GM18861 (cell line): ENCODE results near the gene MLLT3.

Experiments used
- ATAC-seq: cut with Tn5 transposase; IDR thresholded peaks from one replicate; pipeline ENCODE4 v1.9.1; 2021; ENCODE audit not compliant: unreplicated experiment

Gene MLLT3

GRCh38 chr9:20316372-20316771, 305.9 kb downstream of the MLLT3 start:
- ATAC-seq, result no peak

GRCh38 chr9:20315677-20316076, 306.6 kb downstream of the MLLT3 start:
- ATAC-seq, result no peak

- no peak for ATAC-seq
These were observed 307.3 kb downstream of the MLLT3 start for GRCh38 chr9:20314981-20315380.

DNA sequence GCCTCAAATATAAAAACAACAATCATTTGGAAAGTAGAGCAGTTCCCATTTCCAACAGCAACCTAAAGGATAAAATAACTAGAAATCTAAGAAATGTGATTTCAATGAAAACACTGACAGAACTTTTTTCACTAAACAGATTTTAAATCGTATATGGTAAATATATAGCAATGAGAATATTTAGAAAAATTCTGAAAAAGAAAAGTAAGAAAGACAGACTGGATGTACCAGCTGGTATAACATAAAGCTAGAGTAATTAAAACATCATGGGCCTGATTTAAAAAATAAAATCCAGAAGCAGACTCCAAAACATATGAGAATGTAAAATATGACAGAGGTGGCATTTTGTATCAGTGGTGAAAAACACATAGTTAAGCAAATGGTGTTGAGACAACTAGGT, 308.9 kb downstream of the MLLT3 start:
- no peak for ATAC-seq

GRCh38 chr9:20312732-20313131, 309.6 kb downstream of the MLLT3 start:
- no peak for ATAC-seq

GRCh38 chr9:20310024-20310423, 312.3 kb downstream of the MLLT3 start:
- ATAC-seq, result no peak

DNA sequence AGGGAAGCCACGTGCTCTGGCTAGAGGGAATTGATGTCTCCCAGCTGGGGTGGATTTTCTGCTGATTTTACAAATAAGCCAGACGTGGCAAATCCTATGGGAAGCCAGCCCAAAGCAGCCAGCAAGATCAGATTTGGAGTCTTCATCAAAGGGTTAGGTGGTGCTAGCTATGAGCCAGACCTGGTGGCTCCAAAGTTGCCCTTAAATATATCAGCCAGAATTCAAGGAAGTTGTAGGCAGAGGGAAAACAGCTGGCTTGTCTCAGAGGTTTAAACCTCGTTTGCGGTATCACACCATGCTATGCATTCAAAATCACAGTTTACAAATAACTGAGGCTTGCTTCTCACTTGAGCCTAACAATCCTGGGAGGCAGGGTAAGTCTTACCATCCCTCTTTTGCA, 313.2 kb downstream of the MLLT3 start:
- no peak for ATAC-seq

- no peak for ATAC-seq
These were observed 314.7 kb downstream of the MLLT3 start for GRCh38 chr9:20307621-20308020.

DNA sequence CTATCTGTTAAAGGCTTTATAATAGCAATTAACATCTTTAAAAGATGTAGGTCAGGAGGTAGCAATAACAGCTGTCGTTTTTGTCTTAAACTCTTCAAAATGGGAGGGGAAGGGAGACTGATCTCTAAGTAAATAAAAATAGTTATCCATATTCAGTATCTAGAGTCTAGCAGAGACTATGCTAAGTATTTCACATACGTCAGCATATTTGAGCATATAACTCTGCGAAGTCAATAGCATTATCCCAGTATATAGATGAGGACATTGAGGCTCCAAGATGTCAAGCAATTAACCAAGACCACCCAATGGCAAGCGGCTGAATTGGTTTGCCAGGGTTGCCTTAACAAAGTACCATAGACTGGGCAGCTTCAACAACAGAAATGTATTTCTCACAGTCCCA, 316.8 kb downstream of the MLLT3 start:
- ATAC-seq, result no peak

- ATAC-seq, result no peak
These were observed 318.3 kb downstream of the MLLT3 start for GRCh38 chr9:20303996-20304395.

- ATAC-seq, result no peak
These were observed 319.2 kb downstream of the MLLT3 start for GRCh38 chr9:20303066-20303465.

- no peak for ATAC-seq
These were observed 320.1 kb downstream of the MLLT3 start for GRCh38 chr9:20302197-20302596.

- no peak for ATAC-seq
These were observed 321.7 kb downstream of the MLLT3 start for GRCh38 chr9:20300430-20301115.

GRCh38 chr9:20297646-20298084, 324.6 kb downstream of the MLLT3 start:
- ATAC-seq, result no peak

DNA sequence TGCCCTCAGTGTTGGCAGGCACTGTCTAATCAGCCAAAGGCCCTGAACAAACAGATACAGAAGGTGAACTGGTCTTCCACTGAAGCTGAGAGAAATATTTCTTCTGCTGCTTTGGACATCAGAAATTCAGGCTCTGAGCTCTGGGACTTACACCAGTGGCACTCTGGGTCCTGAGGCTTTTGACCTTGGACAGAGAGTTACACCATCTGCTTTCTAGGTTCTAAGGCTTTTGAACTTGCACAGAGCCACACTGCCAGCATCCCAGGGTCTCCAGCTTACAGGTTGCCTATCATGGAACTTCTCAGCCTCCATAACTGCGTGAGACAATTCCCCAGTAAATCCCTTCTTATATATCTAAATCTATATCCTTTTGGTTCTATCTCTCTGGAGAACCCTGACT, 326.7 kb downstream of the MLLT3 start:
- ATAC-seq, result no peak

- ATAC-seq, result no peak
These were observed 328.1 kb downstream of the MLLT3 start for GRCh38 chr9:20294046-20294750.

- no peak for ATAC-seq
These were observed 330.3 kb downstream of the MLLT3 start for GRCh38 chr9:20292002-20292401.
